Ishikawa (cell line): ENCODE results near the gene ARHGEF25.

Experiments used
- CEBPB ChIP-seq: IDR thresholded peaks from 2 replicates; pipeline ENCODE4 v1.6.1; 2012
- EGR1 ChIP-seq: IDR thresholded peaks from 2 replicates; pipeline ENCODE4 v1.6.1; 2012
- EP300 ChIP-seq: IDR thresholded peaks from 2 replicates; pipeline ENCODE4 v1.6.1; 2012; ENCODE audit warnings: borderline replicate concordance
- FOXM1 ChIP-seq: IDR thresholded peaks from 2 replicates; pipeline ENCODE4 v1.6.1; 2012; ENCODE audit warnings: low read depth, borderline replicate concordance
- TAF1 ChIP-seq: IDR thresholded peaks from 2 replicates; pipeline ENCODE4 v1.6.1; 2012; ENCODE audit warnings: low read depth, mild to moderate bottlenecking
- TF ChIP-seq, protein P1 (sequence below): IDR thresholded peaks from 2 replicates; pipeline ENCODE4 v1.6.1; 2012
- TF ChIP-seq, protein P2 (sequence below): IDR thresholded peaks from 2 replicates; pipeline ENCODE4 v1.6.1; 2012

DNA sequence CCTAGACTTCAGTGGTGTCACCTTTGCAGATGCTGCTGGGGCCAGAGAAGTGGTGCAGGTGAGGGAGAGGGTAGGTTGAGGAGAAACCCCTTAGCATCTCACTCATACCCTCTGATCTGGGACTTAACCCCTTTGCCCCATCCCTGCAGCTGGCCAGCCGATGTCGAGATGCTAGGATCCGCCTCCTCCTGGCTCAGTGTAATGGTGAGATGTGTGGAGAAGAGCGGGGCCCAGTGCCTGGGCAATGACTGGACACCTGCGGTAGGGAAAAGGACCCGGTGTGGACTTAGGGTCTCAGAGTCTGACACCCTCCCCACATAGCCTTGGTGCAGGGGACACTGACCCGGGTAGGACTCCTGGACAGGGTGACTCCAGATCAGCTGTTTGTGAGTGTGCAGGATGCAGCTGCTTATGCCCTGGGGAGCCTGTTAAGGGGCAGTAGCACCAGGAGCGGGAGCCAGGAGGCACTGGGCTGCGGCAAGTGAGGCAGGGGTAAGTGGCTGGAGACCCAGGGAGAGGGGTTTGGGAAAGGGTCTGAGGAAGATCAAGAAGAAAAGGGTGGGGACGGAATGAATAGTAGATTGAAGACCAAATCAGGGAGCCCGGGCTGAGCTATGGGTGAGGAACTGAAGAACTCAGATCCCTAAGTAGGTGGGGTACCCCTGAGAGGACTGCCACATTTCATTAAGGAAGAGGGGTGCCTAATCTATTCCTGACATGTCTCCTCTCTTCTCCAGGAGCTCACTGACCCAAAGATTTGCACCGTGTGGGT, 14.2 kb downstream of the ARHGEF25 start:
- TF ChIP-seq EGR1 (no peak), CEBPB (no peak), FOXM1 (no peak), EP300 (no peak), TAF1 (no peak)
- TF ChIP-seq, protein P1, sequence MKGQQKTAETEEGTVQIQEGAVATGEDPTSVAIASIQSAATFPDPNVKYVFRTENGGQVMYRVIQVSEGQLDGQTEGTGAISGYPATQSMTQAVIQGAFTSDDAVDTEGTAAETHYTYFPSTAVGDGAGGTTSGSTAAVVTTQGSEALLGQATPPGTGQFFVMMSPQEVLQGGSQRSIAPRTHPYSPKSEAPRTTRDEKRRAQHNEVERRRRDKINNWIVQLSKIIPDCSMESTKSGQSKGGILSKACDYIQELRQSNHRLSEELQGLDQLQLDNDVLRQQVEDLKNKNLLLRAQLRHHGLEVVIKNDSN = no peak
- TF ChIP-seq, protein P2, sequence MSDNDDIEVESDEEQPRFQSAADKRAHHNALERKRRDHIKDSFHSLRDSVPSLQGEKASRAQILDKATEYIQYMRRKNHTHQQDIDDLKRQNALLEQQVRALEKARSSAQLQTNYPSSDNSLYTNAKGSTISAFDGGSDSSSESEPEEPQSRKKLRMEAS = no peak
